Astrocyte (in vitro differentiated cells and primary cell): ENCODE measurements around the gene GRB7. TPM values are rescaled to one million over a fixed set of nuclear protein-coding genes. Genes with fewer than 3 reads are reported as not detected.

Experiments used
- DNase-seq: peaks from one replicate; pipeline ENCODE4 v3.0.0-alpha.2; 2010; ENCODE audit warnings: low read depth
- FAIRE-seq: peaks from 2 replicates; lab custom pipeline; 2011; peaks lifted over from hg19 to GRCh38; lab: Jason Lieb, UNC
- H2AFZ ChIP-seq: 2 replicates; pipeline ENCODE4 v1.6.0; 2012; ENCODE audit warnings: low read depth, low read length, inconsistent platforms
- H3K27ac ChIP-seq: 2 replicates; pipeline ENCODE4 v1.5.1; 2011; ENCODE audit warnings: low read depth, low read length, inconsistent platforms
- H3K27me3 ChIP-seq: 2 replicates; pipeline ENCODE4 v1.6.0; 2011; ENCODE audit warnings: low read length, inconsistent platforms; ENCODE audit not compliant: insufficient read depth
- H3K36me3 ChIP-seq: 2 replicates; pipeline ENCODE4 v1.5.1; 2011; ENCODE audit warnings: low read length, inconsistent platforms; ENCODE audit not compliant: insufficient read depth
- H3K4me1 ChIP-seq: 2 replicates; pipeline ENCODE4 v1.5.1; 2011; ENCODE audit warnings: low read length, inconsistent platforms; ENCODE audit not compliant: insufficient read depth
- H3K4me2 ChIP-seq: 2 replicates; pipeline ENCODE4 v1.6.0; 2012; ENCODE audit warnings: low read length, inconsistent platforms
- H3K4me3 ChIP-seq: 2 replicates; pipeline ENCODE4 v1.5.1; 2011; ENCODE audit warnings: low read depth, mild to moderate bottlenecking, low read length, inconsistent platforms; ENCODE audit not compliant: insufficient read depth
- H3K79me2 ChIP-seq: 2 replicates; pipeline ENCODE4 v1.6.0; 2012; ENCODE audit warnings: mild to moderate bottlenecking, low read length, inconsistent platforms; ENCODE audit not compliant: insufficient read depth
- H3K9ac ChIP-seq: 2 replicates; pipeline ENCODE4 v1.6.0; 2012; ENCODE audit warnings: mild to moderate bottlenecking, low read length, inconsistent platforms
- H3K9me3 ChIP-seq: 2 replicates; pipeline ENCODE4 v1.5.1; 2012; ENCODE audit warnings: low read depth, mild to moderate bottlenecking, low read length, inconsistent platforms; ENCODE audit not compliant: insufficient read depth
- H4K20me1 ChIP-seq: 2 replicates; pipeline ENCODE4 v1.6.0; 2012; ENCODE audit warnings: low read length, inconsistent platforms; ENCODE audit not compliant: insufficient read depth
- H3K27ac Mint-ChIP-seq: one replicate; pipeline ENCODE4 v1.8.0; 2021; ENCODE audit warnings: mild to moderate bottlenecking, mixed read lengths; ENCODE audit not compliant: unreplicated experiment
- H3K27me3 Mint-ChIP-seq: one replicate; pipeline ENCODE4 v1.8.0; 2021; ENCODE audit warnings: low read depth, mixed read lengths; ENCODE audit not compliant: unreplicated experiment
- H3K36me3 Mint-ChIP-seq: one replicate; pipeline ENCODE4 v1.8.0; 2021; ENCODE audit warnings: low read depth, mixed read lengths; ENCODE audit not compliant: unreplicated experiment
- H3K4me1 Mint-ChIP-seq: one replicate; pipeline ENCODE4 v1.8.0; 2021; ENCODE audit warnings: low read depth, mixed read lengths; ENCODE audit not compliant: unreplicated experiment
- H3K4me3 Mint-ChIP-seq: one replicate; pipeline ENCODE4 v1.8.0; 2021; ENCODE audit warnings: mild to moderate bottlenecking, moderate library complexity, mixed read lengths; ENCODE audit not compliant: unreplicated experiment
- H3K9me3 Mint-ChIP-seq: one replicate; pipeline ENCODE4 v1.8.0; 2021; ENCODE audit warnings: mild to moderate bottlenecking, mixed read lengths; ENCODE audit not compliant: unreplicated experiment
- EZH2 ChIP-seq: IDR thresholded peaks from 2 replicates; pipeline ENCODE4 v1.6.1; 2012; ENCODE audit warnings: mild to moderate bottlenecking, low read length, inconsistent platforms; ENCODE audit not compliant: insufficient read depth
- total RNA-seq: library from RNA; stranded (reverse); gene quantifications from 2 replicates; pipeline ENCODE4 v1.2.1, GENCODE V29; 2021
- TF ChIP-seq, protein P1 (sequence below): IDR thresholded peaks from 2 replicates; pipeline ENCODE4 v1.5.1; 2011; ENCODE audit warnings: low read depth, mild to moderate bottlenecking, inconsistent platforms, low read length, moderate library complexity; ENCODE audit not compliant: insufficient read depth

GRB7 gene
- total RNA-seq, 1 donor from 2014 or later, result 3.3 TPM

DNA sequence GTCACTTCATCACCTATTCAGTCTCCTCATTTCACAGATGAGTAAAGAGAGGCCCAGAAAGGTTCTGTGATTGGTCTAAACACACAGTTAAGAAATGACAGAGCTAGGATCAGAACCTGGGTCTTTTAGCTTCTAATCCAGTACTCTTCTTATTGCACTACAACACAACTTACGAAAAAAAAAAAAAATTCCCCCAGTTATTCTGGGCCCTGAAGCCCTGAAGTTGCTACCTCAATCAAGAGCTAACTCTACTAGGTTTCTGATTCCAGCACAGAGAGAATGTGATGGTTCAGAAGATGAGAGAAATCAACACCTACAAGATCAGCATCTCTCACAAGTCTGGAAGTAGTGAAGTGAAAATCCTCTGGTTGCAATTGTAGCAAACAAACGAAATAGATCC lies 37.3 kb downstream of the GRB7 start:
- peaks cover 5% of the 10 kb centered on the region for H3K27me3 Mint-ChIP-seq
- no peaks in the 10 kb centered on the region for H3K36me3 Mint-ChIP-seq
- H3K4me2 ChIP-seq, result no peak overlapping the region
- H3K4me3 ChIP-seq, result no peak overlapping the region
- FAIRE-seq (no peak), DNase-seq (no peak)
- H3K27me3 ChIP-seq, result peaks cover 48% of the 10 kb centered on the region
- H3K9me3 ChIP-seq, result no peaks in the 10 kb centered on the region
- H3K36me3 ChIP-seq, result no peaks in the 10 kb centered on the region
- no peaks in the 10 kb centered on the region for H4K20me1 ChIP-seq
- no peak overlapping the region for H3K4me3 Mint-ChIP-seq
- TF ChIP-seq, protein P1, sequence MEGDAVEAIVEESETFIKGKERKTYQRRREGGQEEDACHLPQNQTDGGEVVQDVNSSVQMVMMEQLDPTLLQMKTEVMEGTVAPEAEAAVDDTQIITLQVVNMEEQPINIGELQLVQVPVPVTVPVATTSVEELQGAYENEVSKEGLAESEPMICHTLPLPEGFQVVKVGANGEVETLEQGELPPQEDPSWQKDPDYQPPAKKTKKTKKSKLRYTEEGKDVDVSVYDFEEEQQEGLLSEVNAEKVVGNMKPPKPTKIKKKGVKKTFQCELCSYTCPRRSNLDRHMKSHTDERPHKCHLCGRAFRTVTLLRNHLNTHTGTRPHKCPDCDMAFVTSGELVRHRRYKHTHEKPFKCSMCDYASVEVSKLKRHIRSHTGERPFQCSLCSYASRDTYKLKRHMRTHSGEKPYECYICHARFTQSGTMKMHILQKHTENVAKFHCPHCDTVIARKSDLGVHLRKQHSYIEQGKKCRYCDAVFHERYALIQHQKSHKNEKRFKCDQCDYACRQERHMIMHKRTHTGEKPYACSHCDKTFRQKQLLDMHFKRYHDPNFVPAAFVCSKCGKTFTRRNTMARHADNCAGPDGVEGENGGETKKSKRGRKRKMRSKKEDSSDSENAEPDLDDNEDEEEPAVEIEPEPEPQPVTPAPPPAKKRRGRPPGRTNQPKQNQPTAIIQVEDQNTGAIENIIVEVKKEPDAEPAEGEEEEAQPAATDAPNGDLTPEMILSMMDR, result no peak
- TF ChIP-seq EZH2, result no peak
- H2AFZ ChIP-seq, result no peak overlapping the region
- no peaks in the 10 kb centered on the region for H3K4me1 ChIP-seq
- no peak overlapping the region for H3K27ac ChIP-seq
- no peaks in the 10 kb centered on the region for H3K9me3 Mint-ChIP-seq
- H3K4me1 Mint-ChIP-seq, result peaks cover 8% of the 10 kb centered on the region
- no peak overlapping the region for H3K9ac ChIP-seq
- no peak overlapping the region for H3K27ac Mint-ChIP-seq
- no peaks in the 10 kb centered on the region for H3K79me2 ChIP-seq

DNA sequence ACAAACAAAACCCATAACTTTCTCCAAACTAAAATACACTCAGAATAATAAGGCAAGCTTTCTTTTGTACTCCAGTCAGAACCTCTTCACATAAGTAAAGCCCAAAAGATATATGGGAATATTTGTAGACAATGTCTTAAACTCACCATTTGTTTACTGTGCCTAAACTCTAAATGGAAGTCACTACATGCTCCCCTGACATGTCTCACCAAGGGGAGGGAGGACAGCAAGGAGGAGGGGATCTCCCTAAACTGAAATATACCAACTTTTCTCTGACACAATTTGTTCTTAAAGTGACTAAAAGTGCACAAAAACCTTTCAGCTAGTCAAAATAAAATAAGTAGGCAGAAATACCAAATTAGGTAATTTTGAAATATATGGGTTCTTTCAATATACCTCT lies 38.5 kb downstream of the GRB7 start:
- H3K36me3 Mint-ChIP-seq, result no peaks in the 10 kb centered on the region
- H3K27ac Mint-ChIP-seq, result no peak overlapping the region
- Histone ChIP-seq H3K9ac (no peak overlapping the region), H2AFZ (no peak overlapping the region), H3K4me2 (no peak overlapping the region), H3K79me2 (no peaks in the 10 kb centered on the region), H3K4me1 (no peaks in the 10 kb centered on the region), H3K36me3 (no peaks in the 10 kb centered on the region), H4K20me1 (no peaks in the 10 kb centered on the region), H3K27me3 (peaks cover 51% of the 10 kb centered on the region), H3K9me3 (no peaks in the 10 kb centered on the region), H3K27ac (no peak overlapping the region), H3K4me3 (no peak overlapping the region)
- FAIRE-seq (no peak), DNase-seq (no peak)
- no peak for TF ChIP-seq EZH2
- TF ChIP-seq, protein P1, result no peak
- H3K4me1 Mint-ChIP-seq, result peaks cover 4% of the 10 kb centered on the region
- H3K9me3 Mint-ChIP-seq, result no peaks in the 10 kb centered on the region
- no peak overlapping the region for H3K4me3 Mint-ChIP-seq
- peaks cover 5% of the 10 kb centered on the region for H3K27me3 Mint-ChIP-seq

DNA sequence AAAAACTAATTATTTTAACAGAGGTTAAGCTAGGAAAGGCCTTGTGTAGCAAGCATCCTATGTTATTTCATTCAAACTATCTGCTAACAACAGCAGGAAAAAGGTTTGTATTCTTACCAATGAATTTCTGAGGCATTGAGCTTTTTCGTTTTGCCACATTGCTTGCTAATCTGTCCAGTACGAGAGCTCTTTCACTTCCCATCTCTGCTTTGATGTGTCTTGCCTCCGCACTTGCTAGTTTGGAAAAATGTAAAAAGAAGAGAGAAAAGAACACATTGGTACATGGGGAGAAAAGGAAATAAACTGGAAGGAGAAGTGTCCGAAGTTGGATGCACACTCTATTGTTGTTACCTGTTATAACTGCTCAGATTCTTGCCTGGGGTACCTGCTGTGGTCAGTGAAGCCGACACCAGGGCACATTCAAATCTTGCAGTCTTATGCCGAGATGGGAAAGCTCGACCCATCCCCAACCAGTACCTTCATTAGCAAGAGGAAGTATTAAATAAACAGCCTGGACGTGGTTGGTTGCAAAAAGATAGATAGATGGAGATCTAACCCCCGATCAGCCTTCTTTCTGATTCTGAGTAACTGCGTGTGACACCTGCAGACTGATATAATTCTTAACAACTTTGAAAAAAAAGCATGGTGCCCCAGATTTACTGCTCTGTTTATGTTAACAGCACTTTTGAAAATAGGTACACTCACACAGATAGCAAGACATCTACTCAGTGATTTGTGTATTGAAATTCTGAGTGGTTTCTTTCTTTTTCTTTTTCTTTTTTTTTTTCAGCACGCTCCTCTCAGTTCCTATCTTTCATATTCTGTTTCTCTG lies 40.0 kb downstream of the GRB7 start:
- H3K36me3 ChIP-seq, result no peaks in the 10 kb centered on the region
- DNase-seq, result no peak
- H3K27ac ChIP-seq, result no peak overlapping the region
- no peaks in the 10 kb centered on the region for H3K79me2 ChIP-seq
- H3K27ac Mint-ChIP-seq, result no peak overlapping the region
- no peak overlapping the region for H3K9ac ChIP-seq
- no peak overlapping the region for H3K4me3 ChIP-seq
- H3K9me3 ChIP-seq, result no peaks in the 10 kb centered on the region
- H3K4me3 Mint-ChIP-seq, result no peak overlapping the region
- no peaks in the 10 kb centered on the region for H3K4me1 ChIP-seq
- no peaks in the 10 kb centered on the region for H3K4me1 Mint-ChIP-seq
- FAIRE-seq, result no peak
- H3K9me3 Mint-ChIP-seq, result no peaks in the 10 kb centered on the region
- no peaks in the 10 kb centered on the region for H4K20me1 ChIP-seq
- TF ChIP-seq, protein P1, result no peak
- no peak for TF ChIP-seq EZH2
- H3K4me2 ChIP-seq, result no peak overlapping the region
- peaks cover 54% of the 10 kb centered on the region for H3K27me3 ChIP-seq
- H2AFZ ChIP-seq, result no peak overlapping the region
- no peaks in the 10 kb centered on the region for H3K36me3 Mint-ChIP-seq
- H3K27me3 Mint-ChIP-seq, result peaks cover 5% of the 10 kb centered on the region
